ENCODE results near the gene IL21R.

The IL21R gene

GRCh38 chr16:27489421-27489820 is 87.4 kb downstream of the IL21R start:
- TF ChIP-seq ZNF214 (tag by site-specific recombination; IDR thresholded peaks at IDR 0.05; ENCODE audit: borderline replicate concordance), result no peak
- TF ChIP-seq, protein P1, sequence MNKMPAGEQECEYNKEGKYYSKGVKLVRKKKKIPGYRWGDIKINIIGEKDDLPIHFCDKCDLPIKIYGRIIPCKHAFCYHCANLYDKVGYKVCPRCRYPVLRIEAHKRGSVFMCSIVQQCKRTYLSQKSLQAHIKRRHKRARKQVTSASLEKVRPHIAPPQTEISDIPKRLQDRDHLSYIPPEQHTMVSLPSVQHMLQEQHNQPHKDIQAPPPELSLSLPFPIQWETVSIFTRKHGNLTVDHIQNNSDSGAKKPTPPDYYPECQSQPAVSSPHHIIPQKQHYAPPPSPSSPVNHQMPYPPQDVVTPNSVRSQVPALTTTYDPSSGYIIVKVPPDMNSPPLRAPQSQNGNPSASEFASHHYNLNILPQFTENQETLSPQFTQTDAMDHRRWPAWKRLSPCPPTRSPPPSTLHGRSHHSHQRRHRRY (tag by site-specific recombination; IDR thresholded peaks at IDR 0.05), result no peak
- CTCF ChIA-PET, result no interaction called here
- H3K36me3 ChIP-seq (ENCODE audit: control insufficient read depth in 2 of 2, insufficient read depth in 1 of 2, low read length in 2 of 2), result peaks cover 19 to 98% of the 10 kb centered on the region in 2 experiments
- H3K4me1 ChIP-seq (ENCODE audit: control insufficient read depth, insufficient read depth, low read length), result no peaks in the 10 kb centered on the region
- no peak overlapping the region for H3K4me3 ChIP-seq (ENCODE audit: low read depth, low read length)
- no peaks in the 10 kb centered on the region for H3K9me3 ChIP-seq (ENCODE audit: control insufficient read depth, insufficient read depth, low read depth, low read length)
- no peak overlapping the region for H3K27ac ChIP-seq (ENCODE audit: extremely low read depth, low read depth, low read length)
- POLR2A ChIA-PET, result no interaction called here

DNA sequence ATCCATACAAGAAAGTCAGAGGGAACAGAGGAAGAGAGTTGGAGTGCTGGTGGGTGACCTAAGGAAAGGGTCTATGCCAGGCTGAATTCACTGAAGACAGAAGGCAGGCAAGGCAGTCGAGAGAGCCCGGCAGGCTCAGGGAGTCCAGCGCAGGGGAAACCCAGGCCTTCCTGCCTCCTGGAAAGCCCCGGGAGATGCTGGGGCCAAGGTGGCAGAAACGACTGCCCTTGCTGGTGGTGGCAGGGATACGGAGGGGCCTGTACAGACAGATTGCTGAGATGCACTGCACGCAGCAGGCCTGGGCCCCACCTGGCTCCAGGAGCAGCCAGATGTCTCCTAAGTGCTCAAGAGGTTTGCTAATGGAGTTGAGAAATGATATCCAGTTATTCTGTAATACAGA is 87.9 kb downstream of the IL21R start:
- ChIA-PET POLR2A (no interaction called here), CTCF (no interaction called here)
- no peak overlapping the region for H3K27ac ChIP-seq (ENCODE audit: extremely low read depth, low read depth, low read length)
- no peak overlapping the region for H3K4me3 ChIP-seq (ENCODE audit: low read depth, low read length)
- TF ChIP-seq ZSCAN18 (tag by site-specific recombination; IDR thresholded peaks at IDR 0.05) (no peak), OSR2 (tag by site-specific recombination; IDR thresholded peaks at IDR 0.05) (no peak), ZNF704 (tag by site-specific recombination; IDR thresholded peaks at IDR 0.05) (no peak), REST (tag by site-specific recombination; IDR thresholded peaks at IDR 0.05) (no peak), ZNF529 (tag by site-specific recombination; IDR thresholded peaks at IDR 0.05; ENCODE audit: insufficient replicate concordance) (no peak), KLF9 (tag by site-specific recombination; IDR thresholded peaks at IDR 0.05; ENCODE audit: low read depth) (no peak), KLF10 (tag by site-specific recombination; IDR thresholded peaks at IDR 0.05) (no peak), ZNF248 (tag by site-specific recombination; IDR thresholded peaks at IDR 0.05) (no peak), ZNF514 (tag by site-specific recombination; IDR thresholded peaks at IDR 0.05) (no peak), HOXD13 (CRISPR knock-in tag; IDR thresholded peaks at IDR 0.05; ENCODE audit: borderline replicate concordance) (no peak), ZNF677 (tag by site-specific recombination; IDR thresholded peaks at IDR 0.05) (no peak), ZNF132 (tag by site-specific recombination; IDR thresholded peaks at IDR 0.05; ENCODE audit: borderline replicate concordance) (no peak), ZNF423 (tag by site-specific recombination; IDR thresholded peaks at IDR 0.05) (no peak), ZNF830 (tag by site-specific recombination; IDR thresholded peaks at IDR 0.05; ENCODE audit: low read depth) (no peak), ZFP3 (tag by site-specific recombination; IDR thresholded peaks at IDR 0.05; ENCODE audit: low read depth) (no peak), ZIC2 (tag by site-specific recombination; IDR thresholded peaks at IDR 0.05) (no peak), ZNF610 (tag by site-specific recombination; IDR thresholded peaks at IDR 0.05; ENCODE audit: borderline replicate concordance) (no peak), MZF1 (tag by site-specific recombination; IDR thresholded peaks at IDR 0.05; ENCODE audit: borderline replicate concordance) (no peak)
- TF ChIP-seq, protein P2, sequence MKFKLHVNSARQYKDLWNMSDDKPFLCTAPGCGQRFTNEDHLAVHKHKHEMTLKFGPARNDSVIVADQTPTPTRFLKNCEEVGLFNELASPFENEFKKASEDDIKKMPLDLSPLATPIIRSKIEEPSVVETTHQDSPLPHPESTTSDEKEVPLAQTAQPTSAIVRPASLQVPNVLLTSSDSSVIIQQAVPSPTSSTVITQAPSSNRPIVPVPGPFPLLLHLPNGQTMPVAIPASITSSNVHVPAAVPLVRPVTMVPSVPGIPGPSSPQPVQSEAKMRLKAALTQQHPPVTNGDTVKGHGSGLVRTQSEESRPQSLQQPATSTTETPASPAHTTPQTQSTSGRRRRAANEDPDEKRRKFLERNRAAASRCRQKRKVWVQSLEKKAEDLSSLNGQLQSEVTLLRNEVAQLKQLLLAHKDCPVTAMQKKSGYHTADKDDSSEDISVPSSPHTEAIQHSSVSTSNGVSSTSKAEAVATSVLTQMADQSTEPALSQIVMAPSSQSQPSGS (tag by site-specific recombination; IDR thresholded peaks at IDR 0.05; ENCODE audit: low read depth), result no peak
- peaks cover 24 to 98% of the 10 kb centered on the region in 2 experiments for H3K36me3 ChIP-seq (ENCODE audit: control insufficient read depth in 2 of 2, insufficient read depth in 1 of 2, low read length in 2 of 2)
- H3K4me1 ChIP-seq (ENCODE audit: control insufficient read depth, insufficient read depth, low read length), result no peaks in the 10 kb centered on the region
- no peaks in the 10 kb centered on the region for H3K9me3 ChIP-seq (ENCODE audit: control insufficient read depth, insufficient read depth, low read depth, low read length)

Data from HEK293 (cell line).